Left renal pelvis (tissue), 4 donors: Measurements from ENCODE around the gene WDR19. TPM values are rescaled to one million over a fixed set of nuclear protein-coding genes. Genes with fewer than 3 reads are reported as not detected.
"Not testable (repeated sequence)": the region's sequence is repeated elsewhere in the genome, so short reads cannot be mapped to it uniquely, and the experiment has no call there.

Experiments
- DNase-seq, 4 donors: peaks; one replicate each; pipeline ENCODE4 v3.0.0-alpha.2; 2013; ENCODE audit warnings: low read depth in 4 of 4, low spot score in 3 of 4
- polyA plus RNA-seq, 4 donors: library from polyadenylated mRNA; unstranded; fragments of 120-200 nt; gene quantifications; one replicate each; pipeline ENCODE4 v1.2.1, GENCODE V29; 2013; ENCODE audit not compliant: insufficient read length in 4 of 4

The WDR19 gene
- polyA plus RNA-seq, 4 donors, result 46.6 to 111 (median 87.5) TPM

GRCh38 chr4:39291686-39292085 is 109.4 kb downstream of the WDR19 start:
- no peak for DNase-seq

- DNase-seq, result not testable (repeated sequence)
Measured at GRCh38 chr4:39292433-39292832, 110.1 kb downstream of the WDR19 start.

GRCh38 chr4:39295784-39296183 is 113.5 kb downstream of the WDR19 start:
- no peak for DNase-seq

- DNase-seq, result no peak
Measured at GRCh38 chr4:39302901-39303300, 120.6 kb downstream of the WDR19 start.

GRCh38 chr4:39303871-39304270 is 121.5 kb downstream of the WDR19 start:
- no peak for DNase-seq

GRCh38 chr4:39304651-39305050 is 122.3 kb downstream of the WDR19 start:
- no peak for DNase-seq

- DNase-seq, result no peak
Measured at GRCh38 chr4:39305912-39306677, 123.8 kb downstream of the WDR19 start.

GRCh38 chr4:39308611-39309010 is 126.3 kb downstream of the WDR19 start:
- no peak for DNase-seq

- no peak for DNase-seq
Measured at GRCh38 chr4:39312816-39313215, 130.5 kb downstream of the WDR19 start.

- no peak for DNase-seq
Measured at GRCh38 chr4:39319676-39320075, 137.3 kb downstream of the WDR19 start.

- no peak for DNase-seq
Measured at GRCh38 chr4:39320381-39321115, 138.2 kb downstream of the WDR19 start.

- no peak for DNase-seq
Measured at GRCh38 chr4:39323821-39324220, 141.5 kb downstream of the WDR19 start.

GRCh38 chr4:39324446-39324845 is 142.1 kb downstream of the WDR19 start:
- DNase-seq, result no peak

- no peak for DNase-seq
Measured at GRCh38 chr4:39324897-39325613, 142.7 kb downstream of the WDR19 start.

- no peak for DNase-seq
Measured at GRCh38 chr4:39326468-39326977, 144.2 kb downstream of the WDR19 start.

GRCh38 chr4:39330353-39330752 is 148.0 kb downstream of the WDR19 start:
- no peak for DNase-seq

- no peak for DNase-seq
Measured at GRCh38 chr4:39331191-39331590, 148.9 kb downstream of the WDR19 start.
